Astrocyte of the spinal cord (primary cell): ENCODE results near the gene TGIF2.

Experiments
- DNase-seq: peaks from one replicate; pipeline ENCODE4 v3.0.0; 2011; ENCODE audit warnings: low read depth, low spot score
- H3K4me3 ChIP-seq: 2 replicates; pipeline ENCODE4 v1.5.1; 2011; ENCODE audit warnings: low read depth, mild to moderate bottlenecking, low read length, moderate library complexity
- in situ Hi-C: cut with HindIII; loops from 2 replicates; pipeline ENCODE4 v1.10.0; 2017; ENCODE audit warnings: low sequenced_read_pairs
- TF ChIP-seq, protein P1 (sequence below): IDR thresholded peaks from 2 replicates; pipeline ENCODE4 v1.5.1; 2012; ENCODE audit warnings: low read depth, mild to moderate bottlenecking, low read length, inconsistent platforms

The TGIF2 gene

DNA sequence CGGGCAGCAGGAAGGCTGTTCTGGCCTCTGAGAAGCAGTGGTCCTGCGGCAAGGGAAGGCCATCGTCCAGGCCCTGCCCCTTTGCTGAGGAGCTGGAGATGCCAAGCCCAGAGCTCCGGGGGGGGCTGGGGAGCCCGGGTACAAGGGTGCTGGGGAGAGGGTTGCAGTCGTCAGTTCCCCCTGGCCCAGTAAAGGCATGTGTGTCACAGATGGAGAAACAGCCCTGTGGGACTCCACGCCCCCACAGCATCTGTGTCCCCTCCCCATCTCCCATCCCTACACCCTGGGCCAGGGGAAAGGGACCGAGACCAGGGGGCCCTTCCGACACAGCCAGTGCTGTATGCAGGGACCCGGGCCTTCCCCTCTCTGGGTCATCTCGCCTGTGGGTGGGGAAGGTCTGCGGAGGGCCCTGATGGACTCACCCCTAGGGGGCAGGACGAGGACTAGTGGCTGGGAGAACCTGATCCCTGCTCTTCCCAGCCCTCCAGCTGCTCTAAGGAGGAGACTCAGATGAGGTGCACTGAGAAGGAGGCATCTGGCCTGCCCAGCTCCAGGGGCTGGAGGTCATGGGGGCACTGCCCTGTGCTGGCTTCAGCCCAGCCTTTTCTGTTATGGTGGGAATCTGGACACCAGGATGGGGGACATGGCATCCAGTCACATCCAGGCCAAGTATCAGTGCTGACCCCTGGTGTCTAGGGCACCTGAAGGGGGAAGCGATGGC lies 31.5 kb upstream of the TGIF2 start:
- TF ChIP-seq, protein P1, sequence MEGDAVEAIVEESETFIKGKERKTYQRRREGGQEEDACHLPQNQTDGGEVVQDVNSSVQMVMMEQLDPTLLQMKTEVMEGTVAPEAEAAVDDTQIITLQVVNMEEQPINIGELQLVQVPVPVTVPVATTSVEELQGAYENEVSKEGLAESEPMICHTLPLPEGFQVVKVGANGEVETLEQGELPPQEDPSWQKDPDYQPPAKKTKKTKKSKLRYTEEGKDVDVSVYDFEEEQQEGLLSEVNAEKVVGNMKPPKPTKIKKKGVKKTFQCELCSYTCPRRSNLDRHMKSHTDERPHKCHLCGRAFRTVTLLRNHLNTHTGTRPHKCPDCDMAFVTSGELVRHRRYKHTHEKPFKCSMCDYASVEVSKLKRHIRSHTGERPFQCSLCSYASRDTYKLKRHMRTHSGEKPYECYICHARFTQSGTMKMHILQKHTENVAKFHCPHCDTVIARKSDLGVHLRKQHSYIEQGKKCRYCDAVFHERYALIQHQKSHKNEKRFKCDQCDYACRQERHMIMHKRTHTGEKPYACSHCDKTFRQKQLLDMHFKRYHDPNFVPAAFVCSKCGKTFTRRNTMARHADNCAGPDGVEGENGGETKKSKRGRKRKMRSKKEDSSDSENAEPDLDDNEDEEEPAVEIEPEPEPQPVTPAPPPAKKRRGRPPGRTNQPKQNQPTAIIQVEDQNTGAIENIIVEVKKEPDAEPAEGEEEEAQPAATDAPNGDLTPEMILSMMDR, result peak; percentile 62

DNA sequence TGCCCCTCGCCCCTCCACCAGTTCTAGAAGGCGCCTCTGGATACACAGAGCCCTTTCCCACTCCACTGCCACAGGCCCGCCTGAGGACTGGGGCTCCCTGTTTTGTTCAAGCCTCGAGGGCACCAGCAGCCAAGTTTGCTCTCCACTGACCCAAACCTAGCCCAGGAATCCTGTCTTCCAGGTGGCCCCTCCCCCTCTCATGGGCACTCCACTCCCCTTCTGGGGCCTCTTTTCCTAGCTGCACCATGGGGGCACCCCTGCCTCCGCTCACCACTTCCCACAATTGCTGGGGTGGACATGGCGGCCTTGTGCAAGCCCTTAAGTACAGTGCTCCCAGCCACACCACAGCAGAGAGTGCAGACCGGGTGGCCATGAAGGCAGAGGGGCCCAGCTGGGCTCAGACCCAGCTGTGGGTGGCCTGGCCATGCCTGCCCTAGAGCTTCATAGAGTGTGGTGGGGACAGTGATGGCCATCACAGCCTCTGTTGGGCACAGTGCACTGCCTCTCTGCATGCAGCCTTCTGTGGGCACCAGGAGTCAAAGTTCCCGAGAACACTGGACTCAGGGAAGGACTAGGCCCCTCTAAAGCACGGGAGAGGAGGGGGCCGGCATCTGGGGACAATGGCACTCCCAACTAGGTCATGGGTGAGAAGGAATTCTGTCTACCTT lies 30.7 kb upstream of the TGIF2 start:
- no peak for DNase-seq
- H3K4me3 ChIP-seq, result peak overlapping the region; percentile 82
- in situ Hi-C loops, result no loop called here
- TF ChIP-seq, protein P1, result no peak

More for the DNA sequence above, 31.5 kb upstream of the TGIF2 start:
- peak overlapping the region; percentile 82 for H3K4me3 ChIP-seq
- in situ Hi-C loops, result no loop called here
- no peak for DNase-seq

DNA sequence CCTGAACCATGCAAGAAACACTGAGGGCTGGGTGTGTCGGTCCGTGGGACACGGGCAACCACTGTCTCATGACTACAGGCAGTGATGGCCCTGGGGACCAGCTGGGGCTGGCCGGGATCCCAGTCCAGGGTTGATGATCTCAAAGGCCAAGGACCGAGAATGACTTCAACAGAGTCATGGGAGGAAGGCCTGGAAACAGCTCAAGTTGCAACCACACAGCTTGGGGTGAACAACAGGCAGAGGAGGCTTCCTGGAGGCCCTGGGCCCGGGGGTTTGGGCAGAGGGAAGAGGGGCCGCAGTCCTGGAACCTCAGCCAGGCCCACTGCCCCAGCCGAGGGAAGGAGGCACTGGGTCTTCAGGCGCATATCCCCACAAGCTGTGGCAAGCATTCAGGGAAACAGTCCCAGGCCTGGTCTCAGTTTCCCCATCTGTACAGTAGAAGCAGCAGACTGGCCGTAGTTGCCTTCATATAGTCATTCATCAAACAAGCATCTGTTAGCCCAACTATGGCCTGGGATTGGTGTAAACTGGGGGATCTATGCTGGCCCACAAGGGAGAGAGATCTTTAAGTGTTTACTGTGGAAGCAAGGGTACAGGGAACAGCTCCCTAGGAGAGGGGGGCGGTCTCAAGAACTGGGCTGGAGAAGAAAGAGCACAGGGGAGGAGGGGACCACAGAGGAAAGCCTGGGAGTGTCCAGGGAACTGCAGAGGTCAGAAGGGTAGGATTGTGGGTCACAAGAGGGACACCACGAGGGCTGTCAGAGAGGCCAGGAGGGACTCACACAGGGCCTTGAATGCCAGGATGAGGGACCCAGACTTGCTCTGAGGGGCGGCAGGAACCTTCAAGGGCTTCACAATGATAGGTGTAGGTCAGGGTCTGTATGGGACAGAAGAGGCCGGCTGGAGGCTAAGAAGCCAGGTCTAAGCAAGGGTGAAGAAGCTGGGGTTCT lies 29.9 kb upstream of the TGIF2 start:
- H3K4me3 ChIP-seq, result peak overlapping the region; percentile 82
- TF ChIP-seq, protein P1, result no peak
- in situ Hi-C loops, result no loop called here
- DNase-seq, result peak; percentile 68

DNA sequence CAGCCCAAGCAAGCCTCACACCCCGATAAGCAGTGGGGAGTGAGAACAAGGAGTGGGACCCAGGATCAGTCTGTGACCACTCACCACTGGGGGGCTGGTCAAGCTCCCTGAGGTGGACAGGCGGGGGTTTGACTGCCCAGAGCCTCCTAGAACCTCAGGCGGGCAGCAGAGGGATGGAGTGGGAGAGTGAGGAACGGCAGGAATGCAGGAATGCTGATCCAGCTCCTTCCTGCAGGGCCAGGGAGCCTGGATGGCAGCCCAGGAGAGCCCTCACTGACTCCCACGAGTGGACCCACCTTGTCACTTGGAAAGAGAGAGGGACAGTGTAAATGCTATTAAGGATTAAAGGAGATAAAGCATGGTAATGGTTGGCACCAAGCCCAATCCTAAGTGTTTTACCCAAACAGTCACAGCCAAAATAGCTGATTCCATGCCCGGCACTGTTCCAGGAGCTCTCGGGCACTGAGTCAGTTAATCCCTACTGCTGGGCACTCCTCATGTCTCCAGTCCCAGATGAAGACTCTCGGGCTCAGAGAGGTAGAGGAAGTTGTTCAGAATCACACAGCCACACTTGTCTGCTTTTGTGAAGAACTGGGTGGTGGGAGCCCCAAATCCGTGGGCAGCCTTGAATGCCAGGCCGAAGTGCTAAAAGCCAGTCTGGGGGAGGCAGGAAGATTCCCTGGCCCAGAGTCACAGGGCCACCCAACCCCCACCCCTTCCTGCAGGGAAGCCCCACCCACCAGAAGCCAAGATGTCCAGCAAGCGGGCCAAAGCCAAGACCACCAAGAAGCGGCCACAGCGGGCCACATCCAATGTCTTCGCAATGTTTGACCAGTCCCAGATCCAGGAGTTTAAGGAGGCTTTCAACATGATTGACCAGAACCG lies 29.0 kb upstream of the TGIF2 start:
- peak; percentile 52 for DNase-seq
- TF ChIP-seq, protein P1, result no peak
- in situ Hi-C loops, result no loop called here
- H3K4me3 ChIP-seq, result no peak overlapping the region

DNA sequence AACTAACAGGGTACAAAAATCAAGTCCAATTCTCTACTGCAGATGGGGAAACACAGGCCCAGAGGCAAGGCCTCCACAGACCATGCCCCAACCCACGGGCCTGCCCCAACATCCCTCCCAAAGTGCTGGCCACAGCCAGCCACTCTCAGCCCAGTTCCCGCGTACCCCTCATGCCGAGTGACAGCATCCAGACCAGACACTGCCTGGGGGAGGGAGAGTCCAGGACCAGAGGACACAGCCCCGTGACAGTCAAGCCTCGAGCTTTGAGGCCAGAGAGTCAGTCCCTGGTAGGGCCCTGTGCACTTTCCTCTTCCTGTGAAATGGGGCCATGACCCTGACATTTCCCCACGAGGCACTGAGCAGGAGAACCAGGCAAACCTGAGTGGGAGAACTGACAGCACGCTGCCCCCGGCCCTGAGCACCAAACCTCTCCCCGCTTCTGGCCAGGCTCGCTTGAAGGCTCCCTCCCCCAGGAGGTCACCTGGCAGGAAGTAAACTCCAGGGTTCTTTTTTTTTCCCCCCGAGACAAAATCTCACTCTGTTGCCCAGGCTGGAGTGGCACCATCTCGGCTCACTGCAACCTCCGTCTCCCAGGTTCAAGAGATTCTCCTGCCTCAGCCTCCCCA lies 27.2 kb upstream of the TGIF2 start:
- DNase-seq, result no peak
- H3K4me3 ChIP-seq, result no peak overlapping the region
- TF ChIP-seq, protein P1, result no peak
- in situ Hi-C loops, result no loop called here
